KOPT-K1 (cell line): Measurements from ENCODE around the gene ID2.

Experiments
- H3K27ac ChIP-seq: fragments of 200-600 bp; sonication (generic); 2 replicates; pipeline ENCODE4 v1.5.1; 2016; ENCODE audit warnings: antibody characterized with exemption, mild to moderate bottlenecking, low read depth, low read length; ENCODE audit not compliant: poor library complexity, severe bottlenecking
- H3K36me3 ChIP-seq: fragments of 200-600 bp; sonication (generic); 2 replicates; pipeline ENCODE4 v1.5.1; 2017; ENCODE audit warnings: antibody characterized with exemption, mild to moderate bottlenecking, low read length, moderate library complexity; ENCODE audit not compliant: insufficient read depth
- H3K9me3 ChIP-seq: fragments of 200-600 bp; sonication (generic); 2 replicates; pipeline ENCODE4 v1.5.1; 2017; ENCODE audit warnings: antibody characterized with exemption, low read length, mild to moderate bottlenecking; ENCODE audit not compliant: insufficient read depth, poor library complexity, severe bottlenecking

Gene ID2

GRCh38 chr2:8672940-8673339, 8.9 kb upstream of the ID2 start:
- peaks cover 36% of the 10 kb centered on the region for H3K9me3 ChIP-seq
- no peak overlapping the region for H3K27ac ChIP-seq
- no peaks in the 10 kb centered on the region for H3K36me3 ChIP-seq

DNA sequence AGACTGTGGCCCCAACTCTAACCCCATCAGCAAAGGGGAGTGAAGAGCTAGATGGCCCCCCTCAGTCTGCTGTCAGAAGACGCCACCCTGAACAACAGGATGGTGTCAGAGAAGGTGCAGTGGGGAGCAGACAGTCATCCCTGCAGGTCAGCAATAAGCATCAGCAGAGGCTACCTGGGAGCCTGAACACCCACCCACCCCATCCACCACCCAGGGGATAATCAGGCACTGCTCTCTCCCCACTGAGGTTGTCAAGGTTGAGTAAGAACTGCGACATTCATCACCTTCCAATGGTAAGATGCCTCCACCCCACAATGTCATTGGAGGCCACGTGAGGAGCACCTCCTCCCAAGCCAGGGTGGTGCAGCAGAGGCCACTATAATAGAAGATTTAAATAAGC, 8.5 kb upstream of the ID2 start:
- Histone ChIP-seq H3K9me3 (peaks cover 36% of the 10 kb centered on the region), H3K36me3 (no peaks in the 10 kb centered on the region), H3K27ac (no peak overlapping the region)

DNA sequence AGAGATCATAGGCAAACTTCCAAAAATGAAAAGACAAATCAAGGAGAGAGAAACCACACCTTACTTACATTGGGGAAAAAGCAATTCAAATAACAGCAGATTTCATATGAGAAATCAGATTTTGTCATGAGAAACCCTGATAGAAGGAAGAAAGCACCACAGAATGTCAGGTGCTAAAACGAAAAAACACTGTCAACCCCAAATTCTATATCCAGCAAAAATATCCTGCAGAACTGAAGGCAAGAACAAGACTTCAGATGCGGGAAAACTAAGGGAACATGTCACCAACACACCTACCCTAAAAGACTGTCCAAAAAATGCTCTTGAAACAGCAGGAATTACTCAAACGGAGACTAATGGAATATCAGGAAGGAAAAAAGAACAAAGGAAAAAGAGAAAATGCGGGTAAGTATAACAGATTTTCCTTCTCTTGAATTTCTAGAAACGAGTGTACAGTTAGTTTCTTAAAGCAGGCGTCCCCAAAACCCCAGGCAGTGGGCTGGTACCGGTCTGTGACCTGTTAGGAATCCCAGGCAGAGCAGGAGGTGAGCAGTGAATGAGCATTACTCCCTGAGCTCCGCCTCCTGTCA, 7.3 kb upstream of the ID2 start:
- no peaks in the 10 kb centered on the region for H3K36me3 ChIP-seq
- H3K9me3 ChIP-seq: peaks cover 36% of the 10 kb centered on the region
- no peak overlapping the region for H3K27ac ChIP-seq

DNA sequence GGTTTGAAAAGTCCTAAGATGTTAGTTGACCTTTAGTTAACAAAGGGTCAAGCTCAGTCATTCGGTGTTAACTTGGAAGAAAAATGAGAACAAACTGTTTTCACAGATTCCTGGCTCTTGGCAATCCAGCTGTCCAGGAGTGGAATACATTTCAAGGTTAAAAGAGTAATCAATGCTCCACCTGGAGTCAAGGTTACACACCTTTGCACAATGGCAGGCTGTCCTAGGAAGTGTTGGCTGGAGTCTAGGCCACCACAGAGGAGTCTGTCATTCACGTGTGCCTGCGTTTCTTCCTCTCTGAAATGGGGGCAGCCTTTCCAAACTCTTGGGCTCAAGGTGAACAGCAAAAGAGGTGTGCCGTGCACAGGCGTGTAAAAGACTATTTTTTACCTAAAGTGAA, 6.3 kb upstream of the ID2 start:
- Histone ChIP-seq H3K36me3 (no peaks in the 10 kb centered on the region), H3K27ac (no peak overlapping the region), H3K9me3 (peaks cover 36% of the 10 kb centered on the region)

GRCh38 chr2:8676191-8676920, 5.5 kb upstream of the ID2 start:
- Histone ChIP-seq H3K36me3 (no peaks in the 10 kb centered on the region), H3K27ac (no peak overlapping the region), H3K9me3 (peaks cover 36% of the 10 kb centered on the region)

DNA sequence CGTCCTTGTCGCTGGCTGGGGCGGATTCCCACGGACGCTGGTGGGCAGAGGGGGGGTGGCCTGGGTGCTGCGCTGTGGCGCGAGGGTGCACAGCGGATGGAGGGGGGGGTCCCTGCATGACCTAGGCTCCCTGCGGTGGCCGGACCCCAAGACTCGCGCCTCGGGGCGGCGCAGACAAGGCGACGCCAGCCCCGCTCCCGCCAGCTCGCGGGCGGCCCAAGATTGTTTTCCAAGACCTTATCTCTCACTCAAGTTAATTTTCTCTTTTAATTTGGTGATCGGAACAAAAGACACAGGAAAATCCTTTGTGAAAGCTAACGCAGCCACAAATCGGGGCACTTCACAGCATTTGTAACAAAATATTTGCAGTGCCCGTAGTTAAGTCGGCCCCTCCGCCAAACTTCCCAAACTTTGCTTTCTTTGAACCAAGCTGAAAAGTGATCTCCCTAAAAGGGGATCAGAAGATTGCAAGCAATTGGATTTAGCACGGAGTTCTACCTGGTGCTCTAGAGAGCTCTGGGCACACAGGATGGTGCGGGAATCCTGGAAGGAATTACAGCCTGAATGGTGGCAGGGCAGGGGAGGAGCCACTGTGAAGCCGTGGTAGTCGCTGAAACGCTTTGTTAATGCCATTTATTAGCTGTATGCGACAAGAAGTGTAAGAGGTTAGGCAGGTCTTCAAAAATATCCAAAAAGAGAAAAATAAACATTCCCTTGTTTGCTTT, 4.8 kb upstream of the ID2 start:
- Histone ChIP-seq H3K9me3 (peaks cover 36% of the 10 kb centered on the region), H3K27ac (no peak overlapping the region), H3K36me3 (no peaks in the 10 kb centered on the region)

- Histone ChIP-seq H3K9me3 (peaks cover 36% of the 10 kb centered on the region), H3K36me3 (no peaks in the 10 kb centered on the region), H3K27ac (no peak overlapping the region)
These were observed 3.9 kb upstream of the ID2 start for GRCh38 chr2:8677646-8678592.

- Histone ChIP-seq H3K9me3 (peaks cover 27% of the 10 kb centered on the region), H3K36me3 (no peaks in the 10 kb centered on the region), H3K27ac (no peak overlapping the region)
These were observed 2.9 kb upstream of the ID2 start for GRCh38 chr2:8678731-8679566.

- Histone ChIP-seq H3K9me3 (peaks cover 22% of the 10 kb centered on the region), H3K27ac (no peak overlapping the region), H3K36me3 (no peaks in the 10 kb centered on the region)
These were observed 2.4 kb upstream of the ID2 start for GRCh38 chr2:8679567-8679826.

GRCh38 chr2:8679827-8680731, 1.8 kb upstream of the ID2 start:
- Histone ChIP-seq H3K36me3 (no peaks in the 10 kb centered on the region), H3K27ac (no peak overlapping the region), H3K9me3 (peaks cover 16% of the 10 kb centered on the region)

GRCh38 chr2:8680822-8681760, 765 bp upstream of the ID2 start:
- Histone ChIP-seq H3K9me3 (peaks cover 6% of the 10 kb centered on the region), H3K36me3 (no peaks in the 10 kb centered on the region), H3K27ac (no peak overlapping the region)

DNA sequence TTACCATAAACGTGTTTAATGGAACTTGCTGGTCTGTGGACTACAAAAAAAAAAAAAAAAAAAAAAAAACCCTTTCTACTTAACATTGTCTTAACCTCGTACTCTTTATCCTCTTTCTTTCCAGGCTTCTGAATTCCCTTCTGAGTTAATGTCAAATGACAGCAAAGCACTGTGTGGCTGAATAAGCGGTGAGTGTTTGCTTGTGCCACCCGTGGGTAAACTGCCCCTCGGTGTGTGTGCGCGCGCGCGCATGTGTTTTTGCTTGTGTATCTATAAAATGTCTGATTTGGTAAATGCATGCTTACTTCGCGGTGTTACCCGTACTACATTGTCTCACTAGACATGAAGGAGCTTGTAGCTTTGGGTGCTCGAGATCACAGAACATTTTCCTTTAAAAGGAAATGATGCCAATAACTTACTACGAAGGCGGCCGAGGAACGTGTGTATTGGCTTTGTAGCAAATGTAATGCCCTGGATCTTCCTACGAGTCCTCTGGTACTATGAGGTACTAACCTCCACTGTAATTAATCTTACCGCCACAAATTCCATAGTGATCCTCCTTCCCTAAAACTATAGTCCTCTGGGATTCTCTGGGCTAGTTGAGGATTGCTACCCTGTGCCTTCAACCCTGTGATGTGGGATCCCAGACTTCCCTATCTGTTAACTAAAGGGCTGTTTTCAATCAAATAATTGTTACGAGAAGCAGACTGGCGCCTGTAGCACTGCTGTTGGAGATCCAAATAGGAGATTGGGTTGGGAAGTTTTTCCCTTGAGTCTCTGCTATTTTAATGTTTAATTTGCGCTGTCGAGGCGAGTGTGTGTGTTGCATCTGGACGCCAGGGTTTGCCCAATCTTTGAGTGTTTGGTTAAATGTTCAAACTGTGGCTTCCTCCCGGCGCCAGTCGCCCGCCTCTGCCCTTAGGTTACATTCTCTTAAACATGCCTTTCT, 1.1 kb downstream of the ID2 start:
- H3K9me3 ChIP-seq: no peaks in the 10 kb centered on the region
- H3K27ac ChIP-seq: no peak overlapping the region
- H3K36me3 ChIP-seq: no peaks in the 10 kb centered on the region
